ENCODE measurements around the gene PLA2G15. TPM values are rescaled to one million over a fixed set of nuclear protein-coding genes. Genes with fewer than 3 reads are reported as not detected.

PLA2G15 gene
- polyA plus RNA-seq, 1 of the 3 experiments (the other 2 are of a cell fraction) = 23.9 TPM

- TF ChIP-seq NFIC (IDR thresholded peaks at IDR 0.05; ENCODE audit: borderline replicate concordance) = no peak
- TF ChIP-seq, protein P1, sequence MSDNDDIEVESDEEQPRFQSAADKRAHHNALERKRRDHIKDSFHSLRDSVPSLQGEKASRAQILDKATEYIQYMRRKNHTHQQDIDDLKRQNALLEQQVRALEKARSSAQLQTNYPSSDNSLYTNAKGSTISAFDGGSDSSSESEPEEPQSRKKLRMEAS (IDR thresholded peaks at IDR 0.05; ENCODE audit: low read depth) = no peak
- no peak for TF ChIP-seq FOSL2 (IDR thresholded peaks at IDR 0.05; ENCODE audit: borderline replicate concordance, low read depth)
- no peak for TF ChIP-seq EZH2phosphoT487 (IDR thresholded peaks at IDR 0.05; ENCODE audit: borderline replicate concordance, low read depth)
- no peak for TF ChIP-seq ELF1 (IDR thresholded peaks at IDR 0.05)
- no peak for TF ChIP-seq USF1 (IDR thresholded peaks at IDR 0.05; ENCODE audit: borderline replicate concordance, low read depth)
- no peak for TF ChIP-seq RXRA (IDR thresholded peaks at IDR 0.05; ENCODE audit: borderline replicate concordance, low read depth)
- TF ChIP-seq NRF1 (IDR thresholded peaks at IDR 0.05; ENCODE audit: low read depth, low read length) = no peak
- no peak for TF ChIP-seq JUND (IDR thresholded peaks at IDR 0.05)
- TF ChIP-seq TAF1 (IDR thresholded peaks at IDR 0.05; ENCODE audit: borderline replicate concordance, low read depth, low read length) = no peak
- no peak for TF ChIP-seq FOXM1 (IDR thresholded peaks at IDR 0.05; ENCODE audit: low read depth)
- no peak for TF ChIP-seq CHD2 (IDR thresholded peaks at IDR 0.05; ENCODE audit: low read length, partially characterized antibody)
- TF ChIP-seq FOXJ3 (CRISPR knock-in tag; IDR thresholded peaks at IDR 0.05) = no peak
- TF ChIP-seq TCF12 (IDR thresholded peaks at IDR 0.05) = no peak
- no peak for TF ChIP-seq GATA2 (CRISPR knock-in tag; IDR thresholded peaks at IDR 0.05)
- no peak for TF ChIP-seq MEF2A (IDR thresholded peaks at IDR 0.05; ENCODE audit: borderline replicate concordance, low read depth)
- Histone ChIP-seq H3K27me3 (ENCODE audit: insufficient read depth) (no peaks in the 10 kb centered on the region), H3K9me3 (no peaks in the 10 kb centered on the region), H3K9ac (no peak overlapping the region), H3K4me2 (no peak overlapping the region), H3K9me2 (no peaks in the 10 kb centered on the region), H3K4me1 (ENCODE audit: control insufficient read depth in 1 of 2, insufficient read depth in 2 of 2, low read depth in 1 of 2, low read length in 1 of 2) (no peaks in the 10 kb centered on the region), H3F3A (replicated peaks; ENCODE audit: insufficient read depth) (no peaks in the 10 kb centered on the region), H4K20me1 (ENCODE audit: insufficient read depth) (0 out of 2 replicates have a peak, but pooled peaks cover 3% of the 10 kb centered on the region), H3K27ac (ENCODE audit: low read depth in 2 of 2, low read length in 1 of 2) (no peak overlapping the region), H2AFZ (ENCODE audit: low read depth) (no peak overlapping the region), H3K4me3 (ENCODE audit: low read depth in 2 of 2, low read length in 1 of 2) (no peak overlapping the region), H3K36me3 (replicated peaks in 1 of 2; ENCODE audit: control insufficient read depth in 1 of 2, insufficient read depth in 2 of 2, low read length in 1 of 2) (peaks cover 0 to 6% of the 10 kb centered on the region in 2 experiments), H3K79me2 (ENCODE audit: insufficient read depth) (peaks cover 15% of the 10 kb centered on the region; the same call in 1 of the 2 replicates)
- no peak for DNase-seq
- ChIA-PET POLR2A (no interaction called here), CTCF (no interaction called here)
- WGBS (ENCODE audit: low lambda C conversion rate) = 91% methylated on average over 3 of the region's 3 CpGs
Observed at GRCh38 chr16:68214726-68215125, 30.4 kb upstream of the PLA2G15 start.

- Histone ChIP-seq H3K9me3 (no peaks in the 10 kb centered on the region), H3K9ac (no peak overlapping the region), H3F3A (replicated peaks; ENCODE audit: insufficient read depth) (no peaks in the 10 kb centered on the region), H4K20me1 (ENCODE audit: insufficient read depth) (0 out of 2 replicates have a peak, but pooled peaks cover 3% of the 10 kb centered on the region), H3K4me1 (ENCODE audit: control insufficient read depth in 1 of 2, insufficient read depth in 2 of 2, low read depth in 1 of 2, low read length in 1 of 2) (no peaks in the 10 kb centered on the region), H3K36me3 (replicated peaks in 1 of 2; ENCODE audit: control insufficient read depth in 1 of 2, insufficient read depth in 2 of 2, low read length in 1 of 2) (peaks cover 0 to 6% of the 10 kb centered on the region in 2 experiments), H3K27me3 (ENCODE audit: insufficient read depth) (no peaks in the 10 kb centered on the region), H3K4me3 (ENCODE audit: low read depth in 2 of 2, low read length in 1 of 2) (no peak overlapping the region), H3K9me2 (no peaks in the 10 kb centered on the region), H3K79me2 (ENCODE audit: insufficient read depth) (peaks cover 12% of the 10 kb centered on the region; the same call in 1 of the 2 replicates), H3K4me2 (no peak overlapping the region), H2AFZ (ENCODE audit: low read depth) (no peak overlapping the region), H3K27ac (ENCODE audit: low read depth in 2 of 2, low read length in 1 of 2) (no peak overlapping the region)
- 97% methylated on average over 1 of the region's 1 CpG for WGBS (ENCODE audit: low lambda C conversion rate)
- DNase-seq = no peak
- POLR2A ChIA-PET = no interaction called here
- CTCF ChIA-PET = no interaction called here
- no peak for TF ChIP-seq MEF2A (IDR thresholded peaks at IDR 0.05; ENCODE audit: borderline replicate concordance, low read depth)
- TF ChIP-seq USF1 (IDR thresholded peaks at IDR 0.05; ENCODE audit: borderline replicate concordance, low read depth) = no peak
- TF ChIP-seq SMC3 (IDR thresholded peaks at IDR 0.05; ENCODE audit: low read depth, low read length) = no peak
- no peak for TF ChIP-seq TAF1 (IDR thresholded peaks at IDR 0.05; ENCODE audit: borderline replicate concordance, low read depth, low read length)
- TF ChIP-seq TCF12 (IDR thresholded peaks at IDR 0.05) = no peak
- no peak for TF ChIP-seq ELF1 (IDR thresholded peaks at IDR 0.05)
- TF ChIP-seq, protein P1 (IDR thresholded peaks at IDR 0.05; ENCODE audit: low read depth) = no peak
- no peak for TF ChIP-seq FOXM1 (IDR thresholded peaks at IDR 0.05; ENCODE audit: low read depth)
- no peak for TF ChIP-seq CHD2 (IDR thresholded peaks at IDR 0.05; ENCODE audit: low read length, partially characterized antibody)
- TF ChIP-seq, protein P2, sequence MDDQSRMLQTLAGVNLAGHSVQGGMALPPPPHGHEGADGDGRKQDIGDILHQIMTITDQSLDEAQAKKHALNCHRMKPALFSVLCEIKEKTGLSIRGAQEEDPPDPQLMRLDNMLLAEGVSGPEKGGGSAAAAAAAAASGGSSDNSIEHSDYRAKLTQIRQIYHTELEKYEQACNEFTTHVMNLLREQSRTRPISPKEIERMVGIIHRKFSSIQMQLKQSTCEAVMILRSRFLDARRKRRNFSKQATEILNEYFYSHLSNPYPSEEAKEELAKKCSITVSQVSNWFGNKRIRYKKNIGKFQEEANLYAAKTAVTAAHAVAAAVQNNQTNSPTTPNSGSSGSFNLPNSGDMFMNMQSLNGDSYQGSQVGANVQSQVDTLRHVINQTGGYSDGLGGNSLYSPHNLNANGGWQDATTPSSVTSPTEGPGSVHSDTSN (IDR thresholded peaks at IDR 0.05) = no peak
- TF ChIP-seq NRF1 (IDR thresholded peaks at IDR 0.05; ENCODE audit: low read depth, low read length) = no peak
- no peak for TF ChIP-seq EZH2phosphoT487 (IDR thresholded peaks at IDR 0.05; ENCODE audit: borderline replicate concordance, low read depth)
- no peak for TF ChIP-seq NFIC (IDR thresholded peaks at IDR 0.05; ENCODE audit: borderline replicate concordance)
- TF ChIP-seq RAD21 (IDR thresholded peaks at IDR 0.05; ENCODE audit: low read length) = no peak
- TF ChIP-seq, protein P3, sequence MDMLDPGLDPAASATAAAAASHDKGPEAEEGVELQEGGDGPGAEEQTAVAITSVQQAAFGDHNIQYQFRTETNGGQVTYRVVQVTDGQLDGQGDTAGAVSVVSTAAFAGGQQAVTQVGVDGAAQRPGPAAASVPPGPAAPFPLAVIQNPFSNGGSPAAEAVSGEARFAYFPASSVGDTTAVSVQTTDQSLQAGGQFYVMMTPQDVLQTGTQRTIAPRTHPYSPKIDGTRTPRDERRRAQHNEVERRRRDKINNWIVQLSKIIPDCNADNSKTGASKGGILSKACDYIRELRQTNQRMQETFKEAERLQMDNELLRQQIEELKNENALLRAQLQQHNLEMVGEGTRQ (IDR thresholded peaks at IDR 0.05; ENCODE audit: borderline replicate concordance, low read depth, low read length) = no peak
- TF ChIP-seq ZBTB33 (IDR thresholded peaks at IDR 0.05; ENCODE audit: borderline replicate concordance, low read depth) = no peak
Observed at GRCh38 chr16:68215302-68215701, 29.9 kb upstream of the PLA2G15 start.
